Epidermal melanocyte (primary cell): ENCODE data around the gene PRKCH.

Experiments
- DNase-seq: peaks from one replicate; pipeline ENCODE4 v3.0.0; 2011; ENCODE audit warnings: low spot score; ENCODE audit not compliant: insufficient read length

Gene PRKCH

DNA sequence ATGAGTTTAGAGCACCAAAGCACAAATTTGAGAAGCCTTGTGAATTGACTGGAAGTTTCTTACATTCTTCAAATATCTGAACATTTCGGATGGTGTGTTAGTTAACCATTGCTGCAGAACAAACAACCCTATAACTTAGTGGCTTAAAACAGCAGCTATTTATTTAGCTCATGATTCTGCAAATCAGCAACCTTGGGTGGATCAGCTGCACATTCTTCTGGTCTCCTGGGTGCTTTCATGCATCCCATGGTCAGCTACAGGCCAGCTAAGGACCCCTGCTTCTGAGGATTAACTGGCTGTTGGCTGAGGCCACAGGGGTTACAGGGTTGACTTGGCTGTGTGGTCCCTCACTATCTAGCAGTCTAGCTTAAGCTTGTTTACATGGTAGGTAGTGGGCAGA, 260.0 kb downstream of the PRKCH start:
- DNase-seq, result no peak

DNA sequence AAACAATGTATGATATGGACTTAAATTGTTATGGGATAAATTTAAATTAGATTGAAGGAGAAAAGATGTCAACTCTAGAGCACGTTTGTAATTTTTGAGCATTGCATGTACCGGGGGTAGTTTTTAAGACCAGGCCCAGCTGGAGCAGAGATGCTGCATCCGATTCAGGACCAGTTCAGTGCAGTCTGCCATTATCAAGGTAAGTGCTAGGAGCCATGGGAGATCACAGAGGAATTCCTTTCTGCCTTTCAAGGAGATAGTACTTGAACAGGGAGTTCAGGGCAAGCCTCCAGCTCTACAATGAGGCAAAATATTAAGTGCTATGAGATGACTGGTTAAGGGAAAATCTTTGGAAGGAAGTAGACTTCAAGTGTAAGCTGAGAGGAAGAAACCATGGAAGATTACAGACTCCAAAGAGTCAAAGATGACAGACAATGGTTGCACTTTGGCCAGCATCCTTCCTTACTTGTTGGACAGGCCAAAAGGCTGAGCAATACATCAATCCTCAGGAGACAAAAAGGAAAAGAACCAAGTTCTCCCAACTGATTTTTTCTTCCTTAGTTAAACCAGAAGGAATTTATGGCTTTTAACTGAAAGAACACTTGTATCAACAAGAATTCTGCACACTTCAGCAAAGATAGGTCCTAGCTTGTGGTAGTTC, 260.7 kb downstream of the PRKCH start:
- no peak for DNase-seq

DNA sequence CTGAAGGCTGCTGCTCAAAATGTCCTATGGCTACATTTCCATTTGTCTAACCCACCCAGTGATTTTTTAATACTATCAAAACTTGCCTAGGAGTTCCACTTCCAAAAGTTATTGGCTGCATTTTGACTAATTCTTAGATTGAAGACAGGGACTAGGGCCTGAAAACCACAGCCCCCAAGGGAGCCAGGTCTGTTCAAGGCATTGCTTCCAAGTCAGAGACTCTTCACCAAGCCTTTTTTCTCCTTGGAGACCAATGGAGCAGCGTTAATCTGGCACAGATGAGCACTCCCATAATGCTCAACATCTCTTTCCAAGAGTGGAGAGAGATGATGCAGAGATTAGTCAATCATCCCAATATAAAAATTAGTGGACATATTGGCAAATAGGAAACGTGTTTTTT, 261.4 kb downstream of the PRKCH start:
- DNase-seq, result no peak

DNA sequence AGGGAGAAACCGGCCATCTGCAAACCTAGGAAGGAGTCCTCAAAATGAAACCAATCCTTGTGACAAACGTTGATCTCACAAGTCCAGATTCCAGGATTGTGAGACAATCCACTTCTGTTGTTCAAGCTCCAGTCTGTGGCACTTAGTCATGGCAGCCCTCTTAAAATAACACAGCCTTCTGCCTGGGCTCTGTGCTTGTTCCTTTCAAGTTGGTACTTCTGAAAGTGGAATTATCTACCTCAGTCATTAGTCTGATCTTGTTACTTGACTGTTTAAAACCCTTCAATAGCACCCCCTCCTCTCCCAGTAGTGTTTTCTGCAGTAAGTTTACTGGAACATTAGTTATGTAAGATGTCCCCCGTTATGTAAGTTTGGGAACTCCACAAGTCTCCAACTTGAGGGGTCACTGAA, 263.0 kb downstream of the PRKCH start:
- no peak for DNase-seq

DNA sequence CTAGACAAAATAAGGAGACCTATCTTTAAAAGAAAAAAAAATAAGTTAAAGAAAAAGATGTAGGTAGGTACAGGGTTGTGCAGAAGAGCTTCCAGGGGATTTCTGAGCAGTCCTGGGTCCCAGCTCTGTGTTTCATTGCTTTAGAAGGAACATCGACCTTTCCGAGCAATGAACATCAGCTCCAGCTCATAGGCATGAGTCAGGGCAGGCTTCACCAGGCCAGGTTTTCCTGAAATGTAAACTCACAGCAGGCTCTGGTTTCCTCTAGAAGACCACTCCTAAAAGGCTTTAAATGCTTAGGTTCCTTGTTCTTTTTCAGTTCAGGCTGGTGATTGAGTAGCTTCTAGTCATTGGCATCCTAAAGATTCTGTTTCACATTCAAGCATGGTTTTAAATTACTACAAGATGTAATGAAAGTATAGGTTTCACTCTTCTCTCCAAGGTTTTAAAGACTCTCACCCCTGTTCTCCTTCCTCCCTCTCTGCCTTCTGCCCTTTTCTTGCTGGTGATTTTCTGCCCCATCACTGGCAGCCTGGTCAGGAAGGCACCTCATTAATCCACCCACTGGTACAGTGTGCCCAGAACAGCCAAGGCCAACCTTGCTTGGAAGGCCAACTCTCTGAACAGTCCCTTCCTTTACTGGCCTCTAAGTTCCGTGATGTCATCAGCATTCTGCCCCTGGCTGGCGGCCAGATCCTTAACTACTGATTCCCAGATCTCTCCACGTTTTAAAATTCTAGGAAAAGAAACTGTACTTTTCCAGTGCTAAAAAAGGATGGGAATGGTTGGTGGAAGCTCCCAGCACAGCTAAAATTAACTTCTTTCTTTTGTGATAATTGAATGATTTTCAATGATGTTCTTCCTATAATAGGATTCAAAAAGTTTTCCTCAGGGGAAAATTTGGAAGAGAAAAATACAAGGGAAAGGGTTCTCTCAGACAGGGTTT, 264.5 kb downstream of the PRKCH start:
- no peak for DNase-seq

DNA sequence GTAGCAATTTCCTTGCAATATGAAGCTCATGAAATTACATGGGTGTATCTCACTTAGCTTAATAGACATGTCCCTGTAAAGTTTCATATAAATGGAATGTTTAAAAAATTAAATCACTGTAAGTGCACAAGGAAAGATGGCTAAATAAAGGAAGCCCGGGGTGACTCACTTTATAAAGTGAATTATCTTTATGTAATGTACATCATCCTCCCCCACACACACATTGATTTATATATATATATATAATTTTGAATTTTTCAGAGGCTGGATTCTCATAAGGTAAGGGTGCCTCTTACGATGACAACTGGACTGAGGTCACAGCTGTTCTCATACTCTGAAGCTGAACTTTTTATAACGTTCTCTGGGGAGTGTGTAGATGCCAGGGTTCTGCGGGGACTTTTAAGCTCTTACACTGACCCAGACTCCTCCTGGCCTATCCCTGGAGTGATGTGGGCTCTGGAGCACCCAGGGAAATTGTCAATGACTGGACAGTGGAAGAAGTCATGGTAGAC, 265.2 kb downstream of the PRKCH start:
- no peak for DNase-seq

DNA sequence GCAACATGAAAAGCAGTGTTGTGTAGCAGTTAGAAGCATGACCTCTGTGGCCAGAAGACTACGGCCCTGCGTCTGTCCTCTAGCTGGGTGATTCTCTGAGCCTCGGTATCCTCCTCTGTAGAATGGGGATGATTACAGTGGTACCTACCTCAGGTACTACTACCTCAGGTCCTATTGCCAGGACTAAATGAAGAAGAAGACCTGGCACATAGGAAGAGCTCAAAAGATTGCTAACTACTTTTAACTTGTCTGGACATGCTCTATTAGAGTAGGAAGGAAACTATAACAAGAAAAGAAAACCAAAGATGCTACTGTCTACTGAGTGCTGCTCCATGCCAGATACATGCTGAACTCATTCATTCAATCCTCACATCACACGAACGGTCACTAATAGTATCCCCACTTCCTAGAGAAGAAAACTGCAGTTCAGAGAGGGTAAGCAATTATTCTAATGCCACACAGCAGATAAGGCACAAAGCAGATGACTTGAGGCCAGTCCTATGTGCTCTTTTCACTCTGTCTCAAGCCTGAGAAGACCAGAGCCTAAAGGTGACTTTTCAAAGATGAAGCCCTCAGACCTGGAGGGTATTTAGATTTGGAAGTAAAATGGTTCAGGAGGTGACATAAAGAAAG, 265.8 kb downstream of the PRKCH start:
- no peak for DNase-seq

DNA sequence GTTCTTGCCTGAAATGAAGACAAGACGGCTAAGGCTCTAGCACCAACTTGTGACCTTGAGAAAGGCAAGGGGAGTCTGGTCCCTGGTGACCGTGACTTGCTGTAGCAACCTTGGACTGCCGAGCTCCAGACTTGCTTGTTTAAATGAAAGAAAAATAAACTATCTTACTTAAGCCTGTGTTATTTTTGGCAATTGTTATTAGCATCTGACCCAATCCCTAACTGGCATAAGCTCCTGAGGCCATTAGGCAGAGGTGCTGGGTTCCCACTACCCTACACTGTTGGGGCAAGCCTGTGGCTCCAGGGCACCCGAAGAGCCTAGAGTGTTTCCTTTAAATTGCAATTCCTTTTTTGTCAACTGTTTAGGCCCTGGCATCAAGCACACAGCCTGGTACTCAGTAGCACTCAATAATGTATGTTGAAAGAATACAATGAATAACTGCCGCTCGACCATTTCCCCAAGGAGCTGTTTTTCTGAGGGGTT, 267.1 kb downstream of the PRKCH start:
- DNase-seq, result no peak

DNA sequence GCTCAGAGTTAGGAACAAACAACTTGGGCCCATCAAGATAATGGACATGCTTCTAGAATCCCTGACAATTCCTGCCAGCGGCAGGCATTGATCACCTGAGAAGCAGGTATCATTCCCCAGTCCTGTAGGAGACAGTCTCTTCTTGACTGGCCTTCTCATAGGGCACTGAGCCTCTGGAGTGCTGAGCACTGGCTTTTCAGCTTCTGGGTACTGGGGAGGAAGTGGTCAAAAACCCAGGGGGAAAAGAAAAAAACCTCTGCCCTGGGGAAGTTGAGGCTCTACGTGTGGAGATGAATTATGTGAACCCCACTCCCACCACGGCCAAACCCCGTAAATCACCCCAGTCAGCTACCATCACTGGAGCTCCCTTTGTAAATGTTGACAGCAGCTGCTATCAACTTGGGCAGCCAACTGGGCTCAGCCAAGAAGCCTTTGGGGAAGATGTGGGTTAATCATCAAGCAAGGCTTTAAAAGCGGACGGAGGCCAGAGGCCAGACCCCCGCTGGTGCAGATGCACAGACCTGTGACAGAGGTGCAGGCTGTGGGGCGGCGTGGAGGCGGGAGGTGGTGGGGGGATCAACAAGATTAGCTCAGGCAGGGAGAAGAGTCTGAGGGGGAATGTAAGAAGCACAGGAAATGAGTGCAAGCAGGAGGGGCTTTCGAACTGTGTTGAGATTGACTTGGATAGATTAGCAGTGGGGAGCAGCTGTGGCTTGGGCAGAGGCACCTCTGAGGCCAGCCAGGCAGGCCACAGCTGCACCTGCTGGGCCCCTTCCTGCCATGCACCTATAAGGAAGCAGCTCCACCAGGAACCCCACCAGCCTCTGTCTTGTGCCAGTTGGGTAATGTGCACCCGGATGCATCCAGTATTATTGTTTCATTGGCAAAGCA, 268.6 kb downstream of the PRKCH start:
- no peak for DNase-seq

DNA sequence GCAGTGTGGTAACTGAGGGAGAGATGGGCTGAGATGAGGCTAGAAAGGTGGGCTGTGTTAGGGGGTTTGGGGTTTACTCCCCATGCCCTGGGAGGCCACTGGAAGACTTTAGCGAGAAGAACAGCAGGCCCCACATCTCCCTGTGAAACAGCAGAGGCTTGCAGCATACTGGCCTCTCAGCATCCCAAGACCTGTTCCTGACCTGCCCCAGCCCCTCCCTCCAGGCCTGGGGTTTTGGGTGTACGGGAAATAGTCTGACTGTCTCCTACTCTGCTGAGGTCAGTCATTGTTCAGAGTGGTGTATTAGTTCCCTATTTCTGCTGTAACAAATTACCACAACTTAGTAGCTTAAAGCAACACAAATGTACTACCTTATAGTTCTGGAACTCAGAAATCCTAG, 270.5 kb downstream of the PRKCH start:
- no peak for DNase-seq

DNA sequence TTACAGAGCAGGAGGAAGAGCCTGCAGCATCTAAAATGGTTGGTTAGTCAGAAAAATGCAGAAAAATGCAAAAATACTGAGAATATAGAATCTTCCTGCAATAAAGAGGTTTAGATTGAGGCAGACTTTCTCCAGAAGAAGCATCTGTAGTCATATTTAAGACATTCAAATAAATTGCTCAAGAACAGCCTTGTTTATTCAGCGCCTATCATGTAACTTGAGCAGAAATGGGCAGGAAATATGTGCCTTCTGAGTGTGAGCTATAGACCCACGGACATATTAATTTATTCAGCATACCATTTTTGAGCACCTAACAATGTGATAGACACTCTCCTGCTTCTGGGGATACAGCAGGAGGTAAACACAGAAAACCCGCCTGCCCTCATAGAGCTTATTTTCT, 272.0 kb downstream of the PRKCH start:
- DNase-seq, result no peak

DNA sequence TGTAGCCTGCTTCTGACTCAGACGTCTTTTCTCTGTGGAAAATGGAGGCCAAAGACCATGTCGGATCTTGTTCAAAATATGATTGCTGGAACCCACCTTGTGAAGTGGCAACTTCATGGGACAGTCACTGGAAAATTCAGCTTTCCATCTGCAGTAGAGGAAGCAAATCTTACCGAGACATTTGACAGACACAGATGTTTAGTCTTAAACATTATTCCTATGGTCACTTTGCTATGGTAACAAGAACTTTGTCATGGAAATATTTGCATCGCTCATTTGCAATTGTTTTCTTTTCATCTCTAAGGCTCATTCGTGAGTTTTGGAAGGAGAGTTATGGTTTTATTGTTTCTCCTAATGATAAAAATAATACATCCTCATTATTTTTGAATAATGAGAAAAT, 275.6 kb downstream of the PRKCH start:
- no peak for DNase-seq

DNA sequence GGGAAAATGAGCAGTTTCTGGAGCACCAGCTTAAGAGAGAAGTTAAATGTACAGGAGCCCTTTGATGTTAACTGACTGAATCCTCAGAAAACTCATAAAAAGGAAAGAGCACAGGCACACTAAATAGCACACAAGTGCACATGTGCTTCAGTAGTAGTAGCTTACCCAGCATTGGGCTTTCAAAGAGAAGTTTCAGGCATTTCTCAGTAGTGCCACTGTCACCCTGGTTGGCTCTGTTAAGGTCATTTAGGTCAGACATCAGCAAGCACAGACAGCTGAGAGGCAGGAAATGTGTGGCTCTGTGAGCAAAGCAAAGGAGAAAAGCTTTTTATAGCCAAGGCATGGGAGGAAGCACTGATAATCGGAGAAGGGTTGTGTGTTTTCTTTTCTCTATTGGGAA, 277.6 kb downstream of the PRKCH start:
- DNase-seq, result no peak

DNA sequence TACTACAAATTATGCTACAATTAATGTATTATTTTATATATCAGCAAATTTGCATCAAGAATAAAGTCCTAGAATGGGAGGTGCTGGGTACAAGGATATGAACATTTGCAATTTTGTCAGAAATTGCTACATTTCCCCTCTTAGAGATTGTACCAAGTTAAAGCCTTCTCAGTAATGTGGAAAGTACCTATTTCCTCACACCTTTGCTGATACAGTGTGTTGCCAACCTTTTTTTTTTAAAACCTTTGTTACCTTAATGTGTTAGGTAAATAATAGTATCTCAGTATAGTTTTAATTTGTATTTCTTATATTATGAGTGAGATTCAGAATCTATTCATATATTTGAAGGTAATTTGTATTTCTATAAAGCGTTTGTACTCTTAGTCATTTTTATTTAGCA, 278.6 kb downstream of the PRKCH start:
- DNase-seq, result no peak
